Liver (tissue), 9 donors: ENCODE measurements around the gene RALGAPB. TPM values are rescaled to one million over a fixed set of nuclear protein-coding genes. Genes with fewer than 3 reads are reported as not detected.

ENCODE experiments used
- DNase-seq: peaks from one replicate; pipeline ENCODE4 v3.0.0-alpha.2; 2017; ENCODE audit warnings: low spot score
- H3K27ac ChIP-seq, 2 donors: one replicate each; pipeline ENCODE4 v1.7.0; 2013; ENCODE audit warnings: inconsistent platforms in 2 of 2, low read length in 2 of 2, control low read depth in 1 of 2, low read depth in 1 of 2, mild to moderate bottlenecking in 1 of 2
- H3K27me3 ChIP-seq, 4 donors: one replicate each; pipeline versions ENCODE4 v1.6.1 to v1.7.0; 2013; ENCODE audit warnings: low read length in 3 of 4, inconsistent platforms in 1 of 4, mild to moderate bottlenecking in 1 of 4, moderate library complexity in 1 of 4; ENCODE audit not compliant: control insufficient read depth in 4 of 4, insufficient read depth in 4 of 4
- H3K36me3 ChIP-seq, 4 donors: one replicate each; pipeline versions ENCODE4 v1.6.1 to v1.7.0; 2013; ENCODE audit warnings: low read length in 3 of 4, mild to moderate bottlenecking in 3 of 4, low read depth in 1 of 4, moderate library complexity in 1 of 4; ENCODE audit not compliant: control insufficient read depth in 4 of 4, insufficient read depth in 3 of 4
- H3K4me1 ChIP-seq, 4 donors: one replicate each; pipeline versions ENCODE4 v1.6.1 to v1.7.0; 2013; ENCODE audit warnings: low read length in 3 of 4, mild to moderate bottlenecking in 3 of 4, moderate library complexity in 1 of 4; ENCODE audit not compliant: control insufficient read depth in 4 of 4, insufficient read depth in 4 of 4
- H3K4me3 ChIP-seq, 3 donors: one replicate each; pipeline versions ENCODE4 v1.6.1 to v1.7.0; 2013; ENCODE audit warnings: low read length in 3 of 3, control low read depth in 1 of 3, low read depth in 1 of 3, mild to moderate bottlenecking in 1 of 3
- H3K9ac ChIP-seq, 2 donors: one replicate each; pipeline ENCODE4 v1.7.0; 2013; ENCODE audit warnings: low read length in 2 of 2, mild to moderate bottlenecking in 2 of 2, moderate library complexity in 2 of 2, control low read depth in 1 of 2, low read depth in 1 of 2
- H3K9me3 ChIP-seq, 4 donors: one replicate each; pipeline versions ENCODE4 v1.6.1 to v1.7.0; 2013; ENCODE audit warnings: low read length in 3 of 4; ENCODE audit not compliant: control insufficient read depth in 4 of 4
- FOXA1 ChIP-seq: IDR thresholded peaks from 2 replicates; pipeline ENCODE4 v1.6.1; 2016; ENCODE audit warnings: antibody characterized with exemption
- FOXA2 ChIP-seq: IDR thresholded peaks from 2 replicates; pipeline ENCODE4 v1.6.1; 2016; ENCODE audit warnings: antibody characterized with exemption
- HNF4G ChIP-seq: IDR thresholded peaks from 2 replicates; pipeline ENCODE4 v1.6.1; 2016; ENCODE audit warnings: antibody characterized with exemption
- JUND ChIP-seq, 2 donors: IDR thresholded peaks; 2 replicates each; pipeline ENCODE4 v1.6.1; 2016; ENCODE audit warnings: antibody characterized with exemption in 2 of 2
- NR2F2 ChIP-seq: IDR thresholded peaks from 2 replicates; pipeline ENCODE4 v1.6.1; 2016; ENCODE audit warnings: antibody characterized with exemption
- RAD21 ChIP-seq, 2 donors: IDR thresholded peaks; 2 replicates each; pipeline ENCODE4 v1.6.1; 2016; ENCODE audit warnings: antibody characterized with exemption in 2 of 2, mild to moderate bottlenecking in 2 of 2
- TAF1 ChIP-seq: conservative IDR thresholded peaks from 2 replicates; pipeline ENCODE4 v1.6.1; 2016; ENCODE audit warnings: antibody characterized with exemption, mild to moderate bottlenecking
- YY1 ChIP-seq: IDR thresholded peaks from 2 replicates; pipeline ENCODE4 v1.6.1; 2016; ENCODE audit warnings: antibody characterized with exemption, mild to moderate bottlenecking
- WGBS: extraction: QIAGEN DNeasy Blood & Tissue Kit; methylation state at CpG from one replicate; pipeline ENCODE4 v1.1.7; 2013; 5-methylcytosine and 5-hydroxymethylcytosine counted together
- polyA plus RNA-seq, 2 donors: library from polyadenylated mRNA; stranded (reverse) in 1 of 2; unstranded in 1 of 2; fragments of 200-250 nt in 1 of 2; fragments of >200 nt in 1 of 2; fragmentation: Nextera tagmentation in 1 of 2; extraction: Ambion mirVana in 1 of 2; gene quantifications; one replicate each; pipeline versions ENCODE4 v1.2.1 to v1.2.3, GENCODE V29; 2013 to 2015
- total RNA-seq, 2 donors: library from RNA; depleted of rRNA; stranded (reverse); fragments of >200 nt; gene quantifications; one replicate each; pipeline ENCODE4 v1.2.3, GENCODE V29; 2014
- TF ChIP-seq, protein P1 (sequence below): IDR thresholded peaks from 2 replicates; pipeline ENCODE4 v1.6.1; 2016; ENCODE audit warnings: antibody characterized with exemption
- TF ChIP-seq, protein P2 (sequence below): IDR thresholded peaks from 2 replicates; pipeline ENCODE4 v1.6.1; 2016; ENCODE audit warnings: antibody characterized with exemption
- TF ChIP-seq, protein P3 (sequence below): IDR thresholded peaks from 2 replicates; pipeline ENCODE4 v1.6.1; 2016; ENCODE audit warnings: antibody characterized with exemption
- TF ChIP-seq, protein P4 (sequence below): IDR thresholded peaks from 2 replicates; pipeline ENCODE4 v1.6.1; 2016; ENCODE audit warnings: antibody characterized with exemption, mild to moderate bottlenecking
- donor health status: healthy.
- donor health status: healthy.
- donor health status: healthy.
- donor health status: healthy.
- donor health status: healthy.

RALGAPB gene
- total and polyA plus RNA-seq, 4 donors: 4.3 to 19.7 (median 9.5) TPM

DNA sequence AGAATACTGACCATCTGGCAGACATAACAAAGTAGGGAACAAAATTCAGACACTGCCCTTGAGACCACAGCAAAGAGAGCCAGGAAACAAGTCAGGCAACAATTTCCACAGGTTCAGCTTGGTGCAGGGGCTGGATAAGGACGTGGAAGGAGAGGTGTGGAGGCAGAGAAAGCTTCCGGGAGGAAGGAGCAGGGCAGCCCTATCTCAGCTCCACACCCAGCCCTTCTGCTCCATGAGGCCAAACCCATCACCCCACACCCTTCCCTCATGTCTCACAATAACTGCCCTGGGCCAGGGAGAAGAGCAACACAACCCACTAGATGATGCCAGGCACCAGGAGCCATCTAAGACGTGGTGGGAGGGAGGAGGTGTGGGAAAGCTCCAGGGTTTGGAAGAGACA lies 43.3 kb upstream of the RALGAPB start:
- Histone ChIP-seq H3K9me3 (no peaks in the 10 kb centered on the region), H3K9ac (no peak overlapping the region), H3K27ac (peak overlapping the region; percentile 29 to 90), H3K4me1 (peaks cover 0 to 53% (median 41%) of the 10 kb centered on the region in 4 donors), H3K4me3 (no peak overlapping the region), H3K36me3 (peaks cover 14 to 74% (median 63%) of the 10 kb centered on the region in 4 donors), H3K27me3 (no peaks in the 10 kb centered on the region)
- DNase-seq: peak; percentile 61
- 90% methylated on average over 3 of the region's 3 CpGs for WGBS
- TF ChIP-seq FOXA1: no peak
- TF ChIP-seq HNF4G: no peak
- TF ChIP-seq TAF1: no peak
- TF ChIP-seq, protein P1, sequence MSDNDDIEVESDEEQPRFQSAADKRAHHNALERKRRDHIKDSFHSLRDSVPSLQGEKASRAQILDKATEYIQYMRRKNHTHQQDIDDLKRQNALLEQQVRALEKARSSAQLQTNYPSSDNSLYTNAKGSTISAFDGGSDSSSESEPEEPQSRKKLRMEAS: no peak
- TF ChIP-seq FOXA2: no peak
- TF ChIP-seq, protein P2, sequence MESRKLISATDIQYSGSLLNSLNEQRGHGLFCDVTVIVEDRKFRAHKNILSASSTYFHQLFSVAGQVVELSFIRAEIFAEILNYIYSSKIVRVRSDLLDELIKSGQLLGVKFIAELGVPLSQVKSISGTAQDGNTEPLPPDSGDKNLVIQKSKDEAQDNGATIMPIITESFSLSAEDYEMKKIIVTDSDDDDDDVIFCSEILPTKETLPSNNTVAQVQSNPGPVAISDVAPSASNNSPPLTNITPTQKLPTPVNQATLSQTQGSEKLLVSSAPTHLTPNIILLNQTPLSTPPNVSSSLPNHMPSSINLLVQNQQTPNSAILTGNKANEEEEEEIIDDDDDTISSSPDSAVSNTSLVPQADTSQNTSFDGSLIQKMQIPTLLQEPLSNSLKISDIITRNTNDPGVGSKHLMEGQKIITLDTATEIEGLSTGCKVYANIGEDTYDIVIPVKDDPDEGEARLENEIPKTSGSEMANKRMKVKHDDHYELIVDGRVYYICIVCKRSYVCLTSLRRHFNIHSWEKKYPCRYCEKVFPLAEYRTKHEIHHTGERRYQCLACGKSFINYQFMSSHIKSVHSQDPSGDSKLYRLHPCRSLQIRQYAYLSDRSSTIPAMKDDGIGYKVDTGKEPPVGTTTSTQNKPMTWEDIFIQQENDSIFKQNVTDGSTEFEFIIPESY: no peak
- TF ChIP-seq, protein P3, sequence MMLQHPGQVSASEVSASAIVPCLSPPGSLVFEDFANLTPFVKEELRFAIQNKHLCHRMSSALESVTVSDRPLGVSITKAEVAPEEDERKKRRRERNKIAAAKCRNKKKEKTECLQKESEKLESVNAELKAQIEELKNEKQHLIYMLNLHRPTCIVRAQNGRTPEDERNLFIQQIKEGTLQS: no peak
- no peak for TF ChIP-seq NR2F2
- TF ChIP-seq JUND (IDR thresholded peaks at IDR 0.05): no peak
- no peak for TF ChIP-seq YY1
- TF ChIP-seq RAD21 (IDR thresholded peaks at IDR 0.05): no peak

DNA sequence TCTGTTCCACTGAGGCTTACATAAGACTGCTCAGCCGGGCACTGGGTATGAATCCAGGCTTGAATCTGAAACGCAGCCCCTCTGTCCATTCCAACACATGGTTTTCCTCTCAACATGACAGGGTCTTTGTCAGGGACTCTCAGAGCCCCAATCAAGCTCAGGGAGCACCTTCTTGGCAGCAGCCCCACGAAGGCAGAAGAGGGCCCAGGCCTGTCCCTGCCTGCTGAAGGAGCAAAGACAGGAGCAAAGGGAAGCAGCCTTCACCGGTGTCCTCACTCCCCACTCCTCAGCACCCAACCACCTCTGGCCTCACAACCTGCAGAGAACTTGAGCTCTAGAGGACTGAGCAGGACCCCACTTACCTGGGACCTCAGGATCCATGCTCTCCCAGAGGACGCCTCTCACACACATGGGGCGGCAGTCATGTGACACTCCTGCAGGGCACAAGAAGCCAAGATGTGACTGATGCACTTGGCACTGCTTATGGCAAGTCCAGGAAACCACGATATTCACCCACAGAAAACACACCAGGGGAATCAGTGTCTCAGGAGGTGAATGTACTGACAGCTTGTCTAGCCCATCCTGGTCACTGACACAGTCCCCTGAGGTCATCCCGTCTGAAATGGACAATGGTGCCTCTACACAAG lies 41.8 kb upstream of the RALGAPB start:
- 92% methylated on average over 8 of the region's 8 CpGs for WGBS
- Histone ChIP-seq H3K27me3 (no peaks in the 10 kb centered on the region), H3K9ac (no peak overlapping the region), H3K36me3 (peaks cover 12 to 59% (median 49%) of the 10 kb centered on the region in 4 donors), H3K9me3 (no peaks in the 10 kb centered on the region), H3K27ac (peak overlapping the region; percentile 14 to 46), H3K4me3 (no peak overlapping the region), H3K4me1 (peaks cover 0 to 58% (median 42%) of the 10 kb centered on the region in 4 donors)
- TF ChIP-seq, protein P1: no peak
- TF ChIP-seq, protein P4, sequence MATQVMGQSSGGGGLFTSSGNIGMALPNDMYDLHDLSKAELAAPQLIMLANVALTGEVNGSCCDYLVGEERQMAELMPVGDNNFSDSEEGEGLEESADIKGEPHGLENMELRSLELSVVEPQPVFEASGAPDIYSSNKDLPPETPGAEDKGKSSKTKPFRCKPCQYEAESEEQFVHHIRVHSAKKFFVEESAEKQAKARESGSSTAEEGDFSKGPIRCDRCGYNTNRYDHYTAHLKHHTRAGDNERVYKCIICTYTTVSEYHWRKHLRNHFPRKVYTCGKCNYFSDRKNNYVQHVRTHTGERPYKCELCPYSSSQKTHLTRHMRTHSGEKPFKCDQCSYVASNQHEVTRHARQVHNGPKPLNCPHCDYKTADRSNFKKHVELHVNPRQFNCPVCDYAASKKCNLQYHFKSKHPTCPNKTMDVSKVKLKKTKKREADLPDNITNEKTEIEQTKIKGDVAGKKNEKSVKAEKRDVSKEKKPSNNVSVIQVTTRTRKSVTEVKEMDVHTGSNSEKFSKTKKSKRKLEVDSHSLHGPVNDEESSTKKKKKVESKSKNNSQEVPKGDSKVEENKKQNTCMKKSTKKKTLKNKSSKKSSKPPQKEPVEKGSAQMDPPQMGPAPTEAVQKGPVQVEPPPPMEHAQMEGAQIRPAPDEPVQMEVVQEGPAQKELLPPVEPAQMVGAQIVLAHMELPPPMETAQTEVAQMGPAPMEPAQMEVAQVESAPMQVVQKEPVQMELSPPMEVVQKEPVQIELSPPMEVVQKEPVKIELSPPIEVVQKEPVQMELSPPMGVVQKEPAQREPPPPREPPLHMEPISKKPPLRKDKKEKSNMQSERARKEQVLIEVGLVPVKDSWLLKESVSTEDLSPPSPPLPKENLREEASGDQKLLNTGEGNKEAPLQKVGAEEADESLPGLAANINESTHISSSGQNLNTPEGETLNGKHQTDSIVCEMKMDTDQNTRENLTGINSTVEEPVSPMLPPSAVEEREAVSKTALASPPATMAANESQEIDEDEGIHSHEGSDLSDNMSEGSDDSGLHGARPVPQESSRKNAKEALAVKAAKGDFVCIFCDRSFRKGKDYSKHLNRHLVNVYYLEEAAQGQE: no peak
- no peak for DNase-seq
